Panc1 (cell line): ENCODE data around the gene SFSWAP. TPM values are rescaled to one million over a fixed set of nuclear protein-coding genes. Genes with fewer than 3 reads are reported as not detected.
A peak's percentile ranks its signal among the peaks of the same experiment; 100 is the strongest.

Experiments
- ATAC-seq: fragments of 200-7000 bp; cut with Tn5 transposase; 2 replicates; pipeline ENCODE4 v1.9.1; 2020; ENCODE audit warnings: mild to moderate bottlenecking, moderate library complexity
- BruUV-seq: library from RNA; stranded (reverse); fragments of 400-500 nt; replicated peaks from 2 replicates; lab custom pipeline; 2021; lab: Mats Ljungman, UMichigan
- CTCF ChIA-PET: fragments of 300-600 bp; sonication (Branson Sonifier 250); formaldehyde crosslinking; loops from one replicate; lab custom pipeline; 2022; ENCODE audit warnings: antibody characterized with exemption; lab: Charles Lee
- POLR2A ChIA-PET: fragments of 300-600 bp; sonication (Branson Sonifier 250); formaldehyde crosslinking; loops from one replicate; lab custom pipeline; 2022; ENCODE audit warnings: antibody characterized with exemption; lab: Charles Lee
- DNase-seq: peaks from one replicate; pipeline ENCODE4 v3.0.0-alpha.2; 2010; ENCODE audit warnings: low read depth, low spot score
- H3K27ac ChIP-seq: 2 replicates; pipeline ENCODE4 v1.5.1; 2011; ENCODE audit warnings: mild to moderate bottlenecking, low read length, inconsistent platforms
- H3K27me3 ChIP-seq: fragments of 200-500 bp; sonication (Bioruptor generic); 2 replicates; pipeline ENCODE4 v1.6.0; 2014; ENCODE audit warnings: low read length, inconsistent platforms; ENCODE audit not compliant: control insufficient read depth, insufficient read depth
- H3K36me3 ChIP-seq: fragments of 200-500 bp; sonication (Bioruptor generic); 2 replicates; pipeline ENCODE4 v1.5.1; 2014; ENCODE audit warnings: inconsistent platforms, mild to moderate bottlenecking, low read length, moderate library complexity; ENCODE audit not compliant: control insufficient read depth, insufficient read depth
- H3K4me1 ChIP-seq: 2 replicates; pipeline ENCODE4 v1.5.1; 2011; ENCODE audit warnings: inconsistent platforms, mild to moderate bottlenecking, low read length, moderate library complexity; ENCODE audit not compliant: control insufficient read depth, insufficient read depth
- H3K4me3 ChIP-seq, 2 experiments: 2 replicates each; pipeline ENCODE4 v1.5.1; 2011 to 2012; ENCODE audit warnings: low read depth in 2 of 2, low read length in 2 of 2, mild to moderate bottlenecking in 2 of 2, inconsistent platforms in 1 of 2, moderate library complexity in 1 of 2
- H3K9me3 ChIP-seq: fragments of 200-500 bp; sonication (Bioruptor generic); 2 replicates; pipeline ENCODE4 v1.5.1; 2014; ENCODE audit warnings: low read depth, mild to moderate bottlenecking, inconsistent platforms, low read length, moderate library complexity; ENCODE audit not compliant: control insufficient read depth, insufficient read depth
- CTCF ChIP-seq: fragments of 450-650 bp; IDR thresholded peaks from 2 replicates; pipeline ENCODE4 v1.5.1; 2017; ENCODE audit warnings: mild to moderate bottlenecking
- POLR2AphosphoS5 ChIP-seq: IDR thresholded peaks from 2 replicates; pipeline ENCODE4 v1.6.1; 2012; ENCODE audit warnings: mild to moderate bottlenecking, low read depth, low read length, moderate library complexity
- SIN3A ChIP-seq: IDR thresholded peaks from 2 replicates; pipeline ENCODE4 v1.6.1; 2012; ENCODE audit warnings: low read depth, mild to moderate bottlenecking, low read length, moderate library complexity, borderline replicate concordance; ENCODE audit not compliant: insufficient read depth
- TCF7L2 ChIP-seq: IDR thresholded peaks from 2 replicates; pipeline ENCODE4 v1.6.1; 2011; ENCODE audit warnings: mild to moderate bottlenecking, low read depth, low read length, inconsistent platforms
- in situ Hi-C: cut with HindIII; loops from 2 replicates; pipeline ENCODE4 v1.10.0; 2016; ENCODE audit warnings: low sequenced_read_pairs, low pct_unique_long_range_greater_than_20kb
- intact Hi-C: fragments of 100-400 bp; cut with micrococcal nuclease; formaldehyde crosslinking; loops from one replicate; pipeline ENCODE4 v1.10.0; 2022; ENCODE audit not compliant: unreplicated experiment
- total RNA-seq: library from RNA; stranded (reverse); gene quantifications from one replicate; pipeline ENCODE4 v1.2.1, GENCODE V29; 2021; ENCODE audit not compliant: unreplicated experiment
- TF ChIP-seq, protein P1 (sequence below), 2 experiments: IDR thresholded peaks; 2 replicates each; pipeline ENCODE4 v1.6.1; 2011 to 2012; ENCODE audit warnings: low read depth in 2 of 2, control low read depth in 1 of 2, low read length in 1 of 2, mild to moderate bottlenecking in 1 of 2, moderate library complexity in 1 of 2; ENCODE audit not compliant: insufficient read depth in 1 of 2

SFSWAP gene
- total RNA-seq, 1 experiment from 2014 or later = 41.6 TPM

DNA sequence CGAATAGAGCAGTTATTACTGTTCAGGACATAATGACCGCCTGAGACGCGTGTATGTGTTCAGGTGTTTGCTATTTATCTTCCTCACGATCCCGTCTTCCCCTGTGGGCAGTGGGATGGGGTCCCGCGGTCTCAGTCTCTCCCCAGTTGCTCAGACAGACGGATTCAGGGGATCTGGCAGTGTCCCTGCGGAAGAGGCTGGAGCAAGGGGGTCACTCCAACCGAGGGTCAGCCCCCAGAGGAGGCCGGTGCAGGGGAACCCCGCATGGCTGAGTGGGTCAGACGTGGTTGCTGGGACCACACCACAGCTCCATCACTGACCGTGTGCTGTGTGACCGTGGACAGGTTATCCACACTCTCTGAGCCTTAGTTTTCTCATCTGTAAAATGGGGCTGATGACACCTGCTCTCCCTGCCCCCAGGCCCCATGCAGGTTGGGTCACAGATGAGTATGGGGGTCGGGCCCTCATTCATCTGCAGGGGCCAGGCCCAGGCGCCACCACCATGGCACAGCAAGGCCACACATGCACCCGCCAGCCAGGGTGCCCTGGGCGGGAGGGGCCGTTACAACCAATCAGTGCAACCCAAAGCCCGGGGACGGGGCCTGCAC is 122.5 kb downstream of the SFSWAP start:
- in situ Hi-C loops = no loop called here
- ATAC-seq = no peak
- Histone ChIP-seq H3K4me3 (peak overlapping the region in 1 of 2 experiments; percentile 76; a peak in 1 of 4 replicates), H3K36me3 (no peaks in the 10 kb centered on the region; the same call in 1 of the 2 replicates), H3K4me1 (peaks cover 19% of the 10 kb centered on the region), H3K27me3 (no peaks in the 10 kb centered on the region), H3K27ac (no peak overlapping the region), H3K9me3 (no peaks in the 10 kb centered on the region)
- intact Hi-C loops = no loop called here
- no TSS peak for BruUV-seq
- CTCF ChIA-PET = no interaction called here
- POLR2A ChIA-PET = no interaction called here
- TF ChIP-seq, protein P1, sequence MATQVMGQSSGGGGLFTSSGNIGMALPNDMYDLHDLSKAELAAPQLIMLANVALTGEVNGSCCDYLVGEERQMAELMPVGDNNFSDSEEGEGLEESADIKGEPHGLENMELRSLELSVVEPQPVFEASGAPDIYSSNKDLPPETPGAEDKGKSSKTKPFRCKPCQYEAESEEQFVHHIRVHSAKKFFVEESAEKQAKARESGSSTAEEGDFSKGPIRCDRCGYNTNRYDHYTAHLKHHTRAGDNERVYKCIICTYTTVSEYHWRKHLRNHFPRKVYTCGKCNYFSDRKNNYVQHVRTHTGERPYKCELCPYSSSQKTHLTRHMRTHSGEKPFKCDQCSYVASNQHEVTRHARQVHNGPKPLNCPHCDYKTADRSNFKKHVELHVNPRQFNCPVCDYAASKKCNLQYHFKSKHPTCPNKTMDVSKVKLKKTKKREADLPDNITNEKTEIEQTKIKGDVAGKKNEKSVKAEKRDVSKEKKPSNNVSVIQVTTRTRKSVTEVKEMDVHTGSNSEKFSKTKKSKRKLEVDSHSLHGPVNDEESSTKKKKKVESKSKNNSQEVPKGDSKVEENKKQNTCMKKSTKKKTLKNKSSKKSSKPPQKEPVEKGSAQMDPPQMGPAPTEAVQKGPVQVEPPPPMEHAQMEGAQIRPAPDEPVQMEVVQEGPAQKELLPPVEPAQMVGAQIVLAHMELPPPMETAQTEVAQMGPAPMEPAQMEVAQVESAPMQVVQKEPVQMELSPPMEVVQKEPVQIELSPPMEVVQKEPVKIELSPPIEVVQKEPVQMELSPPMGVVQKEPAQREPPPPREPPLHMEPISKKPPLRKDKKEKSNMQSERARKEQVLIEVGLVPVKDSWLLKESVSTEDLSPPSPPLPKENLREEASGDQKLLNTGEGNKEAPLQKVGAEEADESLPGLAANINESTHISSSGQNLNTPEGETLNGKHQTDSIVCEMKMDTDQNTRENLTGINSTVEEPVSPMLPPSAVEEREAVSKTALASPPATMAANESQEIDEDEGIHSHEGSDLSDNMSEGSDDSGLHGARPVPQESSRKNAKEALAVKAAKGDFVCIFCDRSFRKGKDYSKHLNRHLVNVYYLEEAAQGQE (IDR thresholded peaks at IDR 0.05; ENCODE audit: insufficient read depth in 1 of 2, low read depth in 2 of 2, low read length in 1 of 2) = no peak
- TF ChIP-seq SIN3A (no peak), CTCF (no peak), POLR2AphosphoS5 (no peak), TCF7L2 (no peak)
- DNase-seq = no peak

GRCh38 chr12:131833896-131834641 is 123.2 kb downstream of the SFSWAP start:
- no peaks in the 10 kb centered on the region for H3K9me3 ChIP-seq
- in situ Hi-C loops = no loop called here
- H3K36me3 ChIP-seq = no peaks in the 10 kb centered on the region; the same call in 1 of the 2 replicates
- no peak for DNase-seq
- no peak for ATAC-seq
- no peaks in the 10 kb centered on the region for H3K27me3 ChIP-seq
- intact Hi-C loops = no loop called here
- POLR2A ChIA-PET = no interaction called here
- CTCF ChIA-PET = no interaction called here
- TF ChIP-seq, protein P1 (IDR thresholded peaks at IDR 0.05; ENCODE audit: insufficient read depth in 1 of 2, low read depth in 2 of 2, low read length in 1 of 2) = no peak
- peak; percentile 86 for TF ChIP-seq CTCF
- peaks cover 19% of the 10 kb centered on the region for H3K4me1 ChIP-seq
- no peak overlapping the region for H3K4me3 ChIP-seq
- no TSS peak for BruUV-seq
- no peak overlapping the region for H3K27ac ChIP-seq
